HCT116 (cell line): ENCODE data around the gene PRKX.
"Not testable (repeated sequence)": the region's sequence is repeated elsewhere in the genome, so short reads cannot be mapped to it uniquely, and the experiment has no call there.

Experiments used
- EGR1 ChIP-seq: IDR thresholded peaks from 2 replicates; pipeline ENCODE4 v1.6.1; 2012; ENCODE audit warnings: low read depth
- EZH2 ChIP-seq: fragments of 200-600 bp; sonication (generic); IDR thresholded peaks from 2 replicates; pipeline ENCODE4 v1.6.1; 2017; ENCODE audit warnings: antibody characterized with exemption, mixed run types
- POLR2A ChIP-seq: IDR thresholded peaks from 2 replicates; pipeline ENCODE4 v1.7.0; 2011; ENCODE audit warnings: borderline replicate concordance; ENCODE audit not compliant: insufficient read depth, insufficient read length; ENCODE audit errors: extremely low read depth
- POLR2AphosphoS5 ChIP-seq: IDR thresholded peaks from 2 replicates; pipeline ENCODE4 v1.6.1; 2011; ENCODE audit warnings: mild to moderate bottlenecking, low read depth, low read length, moderate library complexity
- RAD21 ChIP-seq: IDR thresholded peaks from 2 replicates; pipeline ENCODE4 v1.6.1; 2012; ENCODE audit warnings: low read depth, mild to moderate bottlenecking
- SP1 ChIP-seq: IDR thresholded peaks from 2 replicates; pipeline ENCODE4 v1.6.1; 2012; ENCODE audit warnings: low read depth
- YY1 ChIP-seq: IDR thresholded peaks from 2 replicates; pipeline ENCODE4 v1.6.1; 2011; ENCODE audit warnings: low read length, low read depth, moderate library complexity, mild to moderate bottlenecking; ENCODE audit not compliant: insufficient replicate concordance; ENCODE audit errors: extremely low read depth
- ZFX ChIP-seq: fragments of 450-650 bp; IDR thresholded peaks from 2 replicates; pipeline ENCODE4 v1.6.1; 2017
- ZNF274 ChIP-seq: fragments of 200-500 bp; sonication (Bioruptor generic); IDR thresholded peaks from 2 replicates; pipeline ENCODE4 v1.6.1; 2014; ENCODE audit warnings: mild to moderate bottlenecking, low read depth, low read length, inconsistent platforms
- TF ChIP-seq, protein P1 (sequence below), 3 experiments: fragments of 200-600 bp in 1 of 3; sonication (generic) in 1 of 3; IDR thresholded peaks in 2 of 3; conservative IDR thresholded peaks in 1 of 3; 2 replicates each; pipeline ENCODE4 v1.5.1; 2012 to 2017; ENCODE audit warnings: low read depth in 2 of 3, low read length in 2 of 3, antibody characterized with exemption in 1 of 3, borderline replicate concordance in 1 of 3, control low read depth in 1 of 3, mild to moderate bottlenecking in 1 of 3, mixed read lengths in 1 of 3, mixed run types in 1 of 3, moderate library complexity in 1 of 3; ENCODE audit not compliant: insufficient read depth in 1 of 3
- TF ChIP-seq, protein P2 (sequence below): IDR thresholded peaks from 2 replicates; pipeline ENCODE4 v1.6.1; 2012; ENCODE audit warnings: low read depth
- TF ChIP-seq, protein P3 (sequence below): IDR thresholded peaks from 2 replicates; pipeline ENCODE4 v1.6.1; 2012

DNA sequence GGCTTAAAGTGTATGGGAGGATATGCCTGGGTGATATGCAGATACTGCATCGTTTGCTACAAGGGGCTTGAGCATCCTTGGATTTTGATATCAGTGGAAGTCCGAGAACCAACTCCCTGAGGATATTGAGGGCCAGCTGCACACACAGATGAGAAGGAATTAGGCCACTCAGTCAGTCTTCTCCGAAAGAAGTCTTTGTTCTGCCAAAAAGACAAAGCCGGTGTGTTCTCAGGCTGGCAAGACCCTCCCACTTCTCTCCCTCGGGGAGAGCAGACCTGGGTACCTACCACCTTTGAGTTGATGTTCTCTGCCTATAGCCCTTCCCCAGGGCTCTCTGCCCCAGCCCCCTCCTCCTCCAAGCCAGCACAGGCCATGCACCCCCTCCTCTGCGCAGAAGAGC, 22.4 kb upstream of the PRKX start:
- TF ChIP-seq, protein P1, sequence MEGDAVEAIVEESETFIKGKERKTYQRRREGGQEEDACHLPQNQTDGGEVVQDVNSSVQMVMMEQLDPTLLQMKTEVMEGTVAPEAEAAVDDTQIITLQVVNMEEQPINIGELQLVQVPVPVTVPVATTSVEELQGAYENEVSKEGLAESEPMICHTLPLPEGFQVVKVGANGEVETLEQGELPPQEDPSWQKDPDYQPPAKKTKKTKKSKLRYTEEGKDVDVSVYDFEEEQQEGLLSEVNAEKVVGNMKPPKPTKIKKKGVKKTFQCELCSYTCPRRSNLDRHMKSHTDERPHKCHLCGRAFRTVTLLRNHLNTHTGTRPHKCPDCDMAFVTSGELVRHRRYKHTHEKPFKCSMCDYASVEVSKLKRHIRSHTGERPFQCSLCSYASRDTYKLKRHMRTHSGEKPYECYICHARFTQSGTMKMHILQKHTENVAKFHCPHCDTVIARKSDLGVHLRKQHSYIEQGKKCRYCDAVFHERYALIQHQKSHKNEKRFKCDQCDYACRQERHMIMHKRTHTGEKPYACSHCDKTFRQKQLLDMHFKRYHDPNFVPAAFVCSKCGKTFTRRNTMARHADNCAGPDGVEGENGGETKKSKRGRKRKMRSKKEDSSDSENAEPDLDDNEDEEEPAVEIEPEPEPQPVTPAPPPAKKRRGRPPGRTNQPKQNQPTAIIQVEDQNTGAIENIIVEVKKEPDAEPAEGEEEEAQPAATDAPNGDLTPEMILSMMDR (IDR thresholded peaks at IDR 0.05 in 2 of 3, conservative IDR thresholded peaks at IDR 0.05 in 1 of 3; ENCODE audit: borderline replicate concordance in 1 of 3, insufficient read depth in 1 of 3, low read depth in 2 of 3, low read length in 2 of 3): not testable (repeated sequence)
- TF ChIP-seq EGR1, YY1, SP1, RAD21, POLR2A, POLR2AphosphoS5, ZFX, ZNF274, EZH2: not testable (repeated sequence)
- TF ChIP-seq, protein P2, sequence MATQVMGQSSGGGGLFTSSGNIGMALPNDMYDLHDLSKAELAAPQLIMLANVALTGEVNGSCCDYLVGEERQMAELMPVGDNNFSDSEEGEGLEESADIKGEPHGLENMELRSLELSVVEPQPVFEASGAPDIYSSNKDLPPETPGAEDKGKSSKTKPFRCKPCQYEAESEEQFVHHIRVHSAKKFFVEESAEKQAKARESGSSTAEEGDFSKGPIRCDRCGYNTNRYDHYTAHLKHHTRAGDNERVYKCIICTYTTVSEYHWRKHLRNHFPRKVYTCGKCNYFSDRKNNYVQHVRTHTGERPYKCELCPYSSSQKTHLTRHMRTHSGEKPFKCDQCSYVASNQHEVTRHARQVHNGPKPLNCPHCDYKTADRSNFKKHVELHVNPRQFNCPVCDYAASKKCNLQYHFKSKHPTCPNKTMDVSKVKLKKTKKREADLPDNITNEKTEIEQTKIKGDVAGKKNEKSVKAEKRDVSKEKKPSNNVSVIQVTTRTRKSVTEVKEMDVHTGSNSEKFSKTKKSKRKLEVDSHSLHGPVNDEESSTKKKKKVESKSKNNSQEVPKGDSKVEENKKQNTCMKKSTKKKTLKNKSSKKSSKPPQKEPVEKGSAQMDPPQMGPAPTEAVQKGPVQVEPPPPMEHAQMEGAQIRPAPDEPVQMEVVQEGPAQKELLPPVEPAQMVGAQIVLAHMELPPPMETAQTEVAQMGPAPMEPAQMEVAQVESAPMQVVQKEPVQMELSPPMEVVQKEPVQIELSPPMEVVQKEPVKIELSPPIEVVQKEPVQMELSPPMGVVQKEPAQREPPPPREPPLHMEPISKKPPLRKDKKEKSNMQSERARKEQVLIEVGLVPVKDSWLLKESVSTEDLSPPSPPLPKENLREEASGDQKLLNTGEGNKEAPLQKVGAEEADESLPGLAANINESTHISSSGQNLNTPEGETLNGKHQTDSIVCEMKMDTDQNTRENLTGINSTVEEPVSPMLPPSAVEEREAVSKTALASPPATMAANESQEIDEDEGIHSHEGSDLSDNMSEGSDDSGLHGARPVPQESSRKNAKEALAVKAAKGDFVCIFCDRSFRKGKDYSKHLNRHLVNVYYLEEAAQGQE: not testable (repeated sequence)
- TF ChIP-seq, protein P3, sequence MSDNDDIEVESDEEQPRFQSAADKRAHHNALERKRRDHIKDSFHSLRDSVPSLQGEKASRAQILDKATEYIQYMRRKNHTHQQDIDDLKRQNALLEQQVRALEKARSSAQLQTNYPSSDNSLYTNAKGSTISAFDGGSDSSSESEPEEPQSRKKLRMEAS: not testable (repeated sequence)
